Glutamatergic neuron (in vitro differentiated cells): ENCODE measurements around the gene TTLL6. TPM values are rescaled to one million over a fixed set of nuclear protein-coding genes. Genes with fewer than 3 reads are reported as not detected.
A peak's percentile ranks its signal among the peaks of the same experiment; 100 is the strongest.

Source experiments
- DNase-seq: peaks from one replicate; pipeline ENCODE4 v3.0.0; 2022
- H3K27ac Mint-ChIP-seq: one replicate; pipeline ENCODE4 v1.8.0; 2020; ENCODE audit warnings: mild to moderate bottlenecking, mixed read lengths, inconsistent platforms; ENCODE audit not compliant: unreplicated experiment
- H3K27me3 Mint-ChIP-seq: one replicate; pipeline ENCODE4 v1.8.0; 2020; ENCODE audit warnings: mild to moderate bottlenecking, moderate library complexity, mixed read lengths, inconsistent platforms; ENCODE audit not compliant: unreplicated experiment
- H3K36me3 Mint-ChIP-seq: one replicate; pipeline ENCODE4 v1.8.0; 2020; ENCODE audit warnings: mild to moderate bottlenecking, mixed read lengths, inconsistent platforms; ENCODE audit not compliant: unreplicated experiment
- H3K4me1 Mint-ChIP-seq: one replicate; pipeline ENCODE4 v1.8.0; 2020; ENCODE audit warnings: mild to moderate bottlenecking, low read depth, mixed read lengths, inconsistent platforms; ENCODE audit not compliant: unreplicated experiment
- H3K4me3 Mint-ChIP-seq: one replicate; pipeline ENCODE4 v1.8.0; 2020; ENCODE audit warnings: mild to moderate bottlenecking, mixed read lengths, inconsistent platforms; ENCODE audit not compliant: unreplicated experiment
- H3K9me3 Mint-ChIP-seq: one replicate; pipeline ENCODE4 v1.8.0; 2020; ENCODE audit warnings: mild to moderate bottlenecking, moderate library complexity, mixed read lengths, inconsistent platforms; ENCODE audit not compliant: unreplicated experiment
- CTCF ChIP-seq: fragments of 200-600 bp; sonication (generic); IDR thresholded peaks from one replicate; pipeline ENCODE4 v1.5.0; 2021; ENCODE audit not compliant: partially characterized antibody, unreplicated experiment
- total RNA-seq: library from RNA; stranded (reverse); fragmentation: NEBNext Ultra II Directional; extraction: Animal tissue kit (Norgen Biotek cat#: 25700); gene quantifications from one replicate; pipeline ENCODE4 v1.2.1, GENCODE V29; 2021; ENCODE audit not compliant: unreplicated experiment

The TTLL6 gene
- total RNA-seq, 1 donor from 2014 or later, result 35.4 TPM

- H3K36me3 Mint-ChIP-seq, result no peaks in the 10 kb centered on the region
- peaks cover 3% of the 10 kb centered on the region for H3K4me1 Mint-ChIP-seq
- no peak overlapping the region for H3K27ac Mint-ChIP-seq
- DNase-seq, result no peak
- H3K4me3 Mint-ChIP-seq, result no peak overlapping the region
- H3K27me3 Mint-ChIP-seq, result peaks cover 42% of the 10 kb centered on the region
- TF ChIP-seq CTCF, result no peak
- peaks cover 9% of the 10 kb centered on the region for H3K9me3 Mint-ChIP-seq
Observed at GRCh38 chr17:48721009-48721402, 96.0 kb downstream of the TTLL6 start.

- H3K4me1 Mint-ChIP-seq, result peaks cover 3% of the 10 kb centered on the region
- no peak for TF ChIP-seq CTCF
- no peak overlapping the region for H3K27ac Mint-ChIP-seq
- peaks cover 9% of the 10 kb centered on the region for H3K9me3 Mint-ChIP-seq
- no peak overlapping the region for H3K4me3 Mint-ChIP-seq
- no peaks in the 10 kb centered on the region for H3K36me3 Mint-ChIP-seq
- no peak for DNase-seq
- peaks cover 41% of the 10 kb centered on the region for H3K27me3 Mint-ChIP-seq
Observed at GRCh38 chr17:48720266-48721008, 96.6 kb downstream of the TTLL6 start.

- Mint-ChIP-seq H3K27ac (no peak overlapping the region), H3K27me3 (peaks cover 36% of the 10 kb centered on the region), H3K4me3 (no peak overlapping the region), H3K36me3 (no peaks in the 10 kb centered on the region), H3K9me3 (peaks cover 7% of the 10 kb centered on the region), H3K4me1 (peaks cover 3% of the 10 kb centered on the region)
- DNase-seq, result no peak
- no peak for TF ChIP-seq CTCF
Observed at GRCh38 chr17:48719642-48720265, 97.3 kb downstream of the TTLL6 start.

- Mint-ChIP-seq H3K4me3 (peak overlapping the region; percentile 52), H3K9me3 (peaks cover 7% of the 10 kb centered on the region), H3K36me3 (no peaks in the 10 kb centered on the region), H3K27me3 (peaks cover 30% of the 10 kb centered on the region), H3K4me1 (peaks cover 1% of the 10 kb centered on the region), H3K27ac (no peak overlapping the region)
- no peak for TF ChIP-seq CTCF
- no peak for DNase-seq
Observed at GRCh38 chr17:48718761-48719641, 98.0 kb downstream of the TTLL6 start.
